ENCODE results near the gene TDRD1. TPM values are rescaled to one million over a fixed set of nuclear protein-coding genes. Genes with fewer than 3 reads are reported as not detected.
A peak's percentile ranks its signal among the peaks of the same experiment; 100 is the strongest.

TDRD1 gene
- total RNA-seq, 5 donors from 2014 or later (not counting 1 experiment from before 2014, with no cell fraction given) = 0.12 to 0.38 (median 0.25) TPM; not detected in 1

GRCh38 chr10:114258274-114258840 is 79.2 kb downstream of the TDRD1 start:
- Mint-ChIP-seq H3K4me1 (peaks cover 6 to 13% (median 11%) of the 10 kb centered on the region in 3 donors), H3K27me3 (no peaks in the 10 kb centered on the region), H3K9me3 (no peaks in the 10 kb centered on the region), H3K27ac (peak overlapping the region in 1 of 2 donors; percentile 59), H3K36me3 (no peaks in the 10 kb centered on the region), H3K4me3 (no peak overlapping the region)
- POLR2A ChIA-PET = no interaction called here
- Histone ChIP-seq H3K4me3 (ENCODE audit: control insufficient read depth in 1 of 2, extremely low read depth in 1 of 2, low read length in 1 of 2) (no peak overlapping the region), H3K27me3 (replicated peaks in 1 of 2; ENCODE audit: control insufficient read depth in 2 of 2, extremely low read depth in 1 of 2, insufficient read depth in 2 of 2, low read length in 1 of 2) (peaks cover 0 to 10% of the 10 kb centered on the region in 2 experiments), H3K4me1 (ENCODE audit: control insufficient read depth in 1 of 2, extremely low read depth in 1 of 2, insufficient read depth in 2 of 2, low read length in 2 of 2) (no peaks in the 10 kb centered on the region), H3K9me3 (no peaks in the 10 kb centered on the region), H3K27ac (ENCODE audit: low read length) (no peak overlapping the region), H3K36me3 (ENCODE audit: control insufficient read depth in 2 of 2, extremely low read depth in 1 of 2, insufficient read depth in 1 of 2, low read length in 1 of 2) (no peaks in the 10 kb centered on the region)
- WGBS (ENCODE audit: insufficient coverage) = no CpG with 5 or more reads among the region's 5 CpGs
- DNase-seq (peak in 1 of 35 experiments; percentile 7), ATAC-seq (replicated peaks in 1 of 4) (peak in 2 of 4 experiments; percentile 45 to 54)
- CTCF ChIA-PET = interaction anchor here in 1 of 2 donors (0.6 kb wide), 1 partner anchor 22 kb away, joined by 7 read pairs; no protein-coding TSS in a partner anchor

- DNase-seq (no peak), ATAC-seq (replicated peaks in 1 of 4) (no peak)
- H3K4me1 ChIP-seq (ENCODE audit: control insufficient read depth in 1 of 2, extremely low read depth in 1 of 2, insufficient read depth in 2 of 2, low read length in 2 of 2) = no peaks in the 10 kb centered on the region
- H3K4me3 ChIP-seq (ENCODE audit: control insufficient read depth in 1 of 2, extremely low read depth in 1 of 2, low read length in 1 of 2) = no peak overlapping the region
- Mint-ChIP-seq H3K36me3 (no peaks in the 10 kb centered on the region), H3K27ac (no peak overlapping the region), H3K4me1 (peaks cover 6 to 13% (median 11%) of the 10 kb centered on the region in 3 donors), H3K27me3 (no peaks in the 10 kb centered on the region), H3K4me3 (no peak overlapping the region), H3K9me3 (no peaks in the 10 kb centered on the region)
- WGBS (ENCODE audit: insufficient coverage) = 98% methylated on average over 10 of the region's 10 CpGs
- no peaks in the 10 kb centered on the region for H3K36me3 ChIP-seq (ENCODE audit: control insufficient read depth in 2 of 2, extremely low read depth in 1 of 2, insufficient read depth in 1 of 2, low read length in 1 of 2)
- ChIA-PET POLR2A (no interaction called here), CTCF (no interaction called here)
- peaks cover 0 to 2% of the 10 kb centered on the region in 2 experiments for H3K27me3 ChIP-seq (replicated peaks in 1 of 2; ENCODE audit: control insufficient read depth in 2 of 2, extremely low read depth in 1 of 2, insufficient read depth in 2 of 2, low read length in 1 of 2)
- H3K27ac ChIP-seq (ENCODE audit: low read length) = no peak overlapping the region
- H3K9me3 ChIP-seq = no peaks in the 10 kb centered on the region
Observed at GRCh38 chr10:114259824-114260223, 80.7 kb downstream of the TDRD1 start.

- H3K4me3 ChIP-seq (ENCODE audit: control insufficient read depth in 1 of 2, extremely low read depth in 1 of 2, low read length in 1 of 2) = no peak overlapping the region
- Mint-ChIP-seq H3K9me3 (no peaks in the 10 kb centered on the region), H3K36me3 (no peaks in the 10 kb centered on the region), H3K4me3 (no peak overlapping the region), H3K27me3 (no peaks in the 10 kb centered on the region), H3K4me1 (peaks cover 6 to 13% (median 11%) of the 10 kb centered on the region in 3 donors), H3K27ac (no peak overlapping the region)
- no peaks in the 10 kb centered on the region for H3K36me3 ChIP-seq (ENCODE audit: control insufficient read depth in 2 of 2, extremely low read depth in 1 of 2, insufficient read depth in 1 of 2, low read length in 1 of 2)
- no peak overlapping the region for H3K27ac ChIP-seq (ENCODE audit: low read length)
- 91% methylated on average over 4 of the region's 5 CpGs for WGBS (ENCODE audit: insufficient coverage)
- ATAC-seq (replicated peaks in 1 of 4) (no peak), DNase-seq (no peak)
- H3K9me3 ChIP-seq = no peaks in the 10 kb centered on the region
- no peaks in the 10 kb centered on the region for H3K27me3 ChIP-seq (replicated peaks in 1 of 2; ENCODE audit: control insufficient read depth in 2 of 2, extremely low read depth in 1 of 2, insufficient read depth in 2 of 2, low read length in 1 of 2)
- POLR2A ChIA-PET = no interaction called here
- CTCF ChIA-PET = no interaction called here
- H3K4me1 ChIP-seq (ENCODE audit: control insufficient read depth in 1 of 2, extremely low read depth in 1 of 2, insufficient read depth in 2 of 2, low read length in 2 of 2) = no peaks in the 10 kb centered on the region
Observed at GRCh38 chr10:114260366-114260765, 81.2 kb downstream of the TDRD1 start.

- DNase-seq (no peak), ATAC-seq (replicated peaks in 1 of 4) (no peak)
- Mint-ChIP-seq H3K9me3 (no peaks in the 10 kb centered on the region), H3K4me3 (no peak overlapping the region), H3K4me1 (peaks cover 6 to 13% (median 11%) of the 10 kb centered on the region in 3 donors), H3K27ac (no peak overlapping the region), H3K36me3 (no peaks in the 10 kb centered on the region), H3K27me3 (no peaks in the 10 kb centered on the region)
- POLR2A ChIA-PET = no interaction called here
- no peaks in the 10 kb centered on the region for H3K4me1 ChIP-seq (ENCODE audit: control insufficient read depth in 1 of 2, extremely low read depth in 1 of 2, insufficient read depth in 2 of 2, low read length in 2 of 2)
- WGBS (ENCODE audit: insufficient coverage) = 67% methylated on average over 1 of the region's 2 CpGs
- H3K9me3 ChIP-seq = no peaks in the 10 kb centered on the region
- CTCF ChIA-PET = no interaction called here
- H3K36me3 ChIP-seq (ENCODE audit: control insufficient read depth in 2 of 2, extremely low read depth in 1 of 2, insufficient read depth in 1 of 2, low read length in 1 of 2) = no peaks in the 10 kb centered on the region
- no peak overlapping the region for H3K27ac ChIP-seq (ENCODE audit: low read length)
- H3K27me3 ChIP-seq (replicated peaks in 1 of 2; ENCODE audit: control insufficient read depth in 2 of 2, extremely low read depth in 1 of 2, insufficient read depth in 2 of 2, low read length in 1 of 2) = no peaks in the 10 kb centered on the region
- no peak overlapping the region for H3K4me3 ChIP-seq (ENCODE audit: control insufficient read depth in 1 of 2, extremely low read depth in 1 of 2, low read length in 1 of 2)
Observed at GRCh38 chr10:114261076-114261475, 81.9 kb downstream of the TDRD1 start.

- ATAC-seq (replicated peaks in 1 of 4) (no peak), DNase-seq (no peak)
- CTCF ChIA-PET = interaction anchor here in 1 of 2 donors (0.7 kb wide), 1 partner anchor 9 kb away, joined by 5 read pairs; no protein-coding TSS in a partner anchor
- no peak overlapping the region for H3K27ac Mint-ChIP-seq
- Histone ChIP-seq H3K27ac (ENCODE audit: low read length) (no peak overlapping the region), H3K4me3 (ENCODE audit: control insufficient read depth in 1 of 2, extremely low read depth in 1 of 2, low read length in 1 of 2) (no peak overlapping the region), H3K4me1 (ENCODE audit: control insufficient read depth in 1 of 2, extremely low read depth in 1 of 2, insufficient read depth in 2 of 2, low read length in 2 of 2) (no peaks in the 10 kb centered on the region), H3K27me3 (replicated peaks in 1 of 2; ENCODE audit: control insufficient read depth in 2 of 2, extremely low read depth in 1 of 2, insufficient read depth in 2 of 2, low read length in 1 of 2) (no peaks in the 10 kb centered on the region), H3K36me3 (ENCODE audit: control insufficient read depth in 2 of 2, extremely low read depth in 1 of 2, insufficient read depth in 1 of 2, low read length in 1 of 2) (no peaks in the 10 kb centered on the region), H3K9me3 (no peaks in the 10 kb centered on the region)
- no peaks in the 10 kb centered on the region for H3K27me3 Mint-ChIP-seq
- H3K9me3 Mint-ChIP-seq = no peaks in the 10 kb centered on the region
- 86% methylated on average over 1 of the region's 4 CpGs for WGBS (ENCODE audit: insufficient coverage)
- peaks cover 6 to 13% (median 11%) of the 10 kb centered on the region in 3 donors for H3K4me1 Mint-ChIP-seq
- POLR2A ChIA-PET = no interaction called here
- H3K36me3 Mint-ChIP-seq = no peaks in the 10 kb centered on the region
- H3K4me3 Mint-ChIP-seq = no peak overlapping the region
Observed at GRCh38 chr10:114262496-114262895, 83.3 kb downstream of the TDRD1 start.

- no peaks in the 10 kb centered on the region for H3K27me3 Mint-ChIP-seq
- Histone ChIP-seq H3K4me1 (ENCODE audit: control insufficient read depth in 1 of 2, extremely low read depth in 1 of 2, insufficient read depth in 2 of 2, low read length in 2 of 2) (no peaks in the 10 kb centered on the region), H3K9me3 (no peaks in the 10 kb centered on the region), H3K36me3 (ENCODE audit: control insufficient read depth in 2 of 2, extremely low read depth in 1 of 2, insufficient read depth in 1 of 2, low read length in 1 of 2) (no peaks in the 10 kb centered on the region), H3K4me3 (ENCODE audit: control insufficient read depth in 1 of 2, extremely low read depth in 1 of 2, low read length in 1 of 2) (no peak overlapping the region), H3K27ac (ENCODE audit: low read length) (no peak overlapping the region), H3K27me3 (replicated peaks in 1 of 2; ENCODE audit: control insufficient read depth in 2 of 2, extremely low read depth in 1 of 2, insufficient read depth in 2 of 2, low read length in 1 of 2) (no peaks in the 10 kb centered on the region)
- ChIA-PET CTCF (no interaction called here), POLR2A (no interaction called here)
- DNase-seq = no peak
- no peaks in the 10 kb centered on the region for H3K9me3 Mint-ChIP-seq
- H3K27ac Mint-ChIP-seq = no peak overlapping the region
- no peaks in the 10 kb centered on the region for H3K36me3 Mint-ChIP-seq
- ATAC-seq (replicated peaks in 1 of 4) = no peak
- 87% methylated on average over 5 of the region's 6 CpGs for WGBS (ENCODE audit: insufficient coverage)
- no peaks in the 10 kb centered on the region for H3K4me1 Mint-ChIP-seq
- no peak overlapping the region for H3K4me3 Mint-ChIP-seq
Observed at GRCh38 chr10:114265392-114266053, 86.4 kb downstream of the TDRD1 start.

All from T-cell (primary cell).